ENCODE results near the gene RBMS1.

GRCh38 chr2:160433466-160434140 is 60.0 kb downstream of the RBMS1 start:
- no peak for TF ChIP-seq CTCF (IDR thresholded peaks at IDR 0.05)
- TF ChIP-seq POLR2A (IDR thresholded peaks at IDR 0.05): no peak
- no peak for TF ChIP-seq POLR2AphosphoS5 (IDR thresholded peaks at IDR 0.05)

Data from breast epithelium (tissue), 3 donors.